HUES6 (cell line): ENCODE results near the gene PQBP1.

Experiments used
- H3K27ac ChIP-seq: 2 replicates; pipeline ENCODE4 v1.7.0; 2013; ENCODE audit warnings: low read depth, mild to moderate bottlenecking, low read length, inconsistent platforms
- H3K27me3 ChIP-seq: 2 replicates; pipeline ENCODE4 v1.6.1; 2013; ENCODE audit warnings: low read length; ENCODE audit not compliant: control insufficient read depth, insufficient read depth
- H3K36me3 ChIP-seq: 2 replicates; pipeline ENCODE4 v1.6.1; 2013; ENCODE audit warnings: low read length; ENCODE audit not compliant: control insufficient read depth, insufficient read depth
- H3K4me1 ChIP-seq: 2 replicates; pipeline ENCODE4 v1.6.1; 2013; ENCODE audit warnings: low read length; ENCODE audit not compliant: control insufficient read depth, insufficient read depth
- H3K4me3 ChIP-seq: 2 replicates; pipeline ENCODE4 v1.5.1; 2013; ENCODE audit warnings: low read depth, low read length
- H3K9ac ChIP-seq: one replicate; pipeline ENCODE4 v1.6.1; 2013; ENCODE audit warnings: mild to moderate bottlenecking, low read length
- H3K9me3 ChIP-seq: 2 replicates; pipeline ENCODE4 v1.6.1; 2013; ENCODE audit warnings: low read depth, low read length; ENCODE audit not compliant: control insufficient read depth, insufficient read depth

The PQBP1 gene

GRCh38 chrX:48913605-48914366, 16.1 kb downstream of the PQBP1 start:
- no peak overlapping the region for H3K9ac ChIP-seq
- H3K4me3 ChIP-seq, result peak overlapping the region; percentile 17; the same call in 1 of the 2 replicates
- H3K27me3 ChIP-seq, result no peaks in the 10 kb centered on the region
- H3K4me1 ChIP-seq, result peaks cover 6% of the 10 kb centered on the region
- H3K36me3 ChIP-seq, result peaks cover 62% of the 10 kb centered on the region
- H3K27ac ChIP-seq, result no peak overlapping the region
- H3K9me3 ChIP-seq, result peaks cover 2% of the 10 kb centered on the region; the same call in 1 of the 2 replicates

GRCh38 chrX:48914593-48915493, 17.1 kb downstream of the PQBP1 start:
- Histone ChIP-seq H3K27ac (no peak overlapping the region), H3K9ac (peak overlapping the region; percentile 6), H3K4me3 (peak overlapping the region; percentile 27), H3K9me3 (peaks cover 2% of the 10 kb centered on the region; the same call in 1 of the 2 replicates), H3K36me3 (peaks cover 58% of the 10 kb centered on the region), H3K27me3 (no peaks in the 10 kb centered on the region), H3K4me1 (peaks cover 8% of the 10 kb centered on the region)

- peak overlapping the region; percentile 79 for H3K4me3 ChIP-seq
- H3K9ac ChIP-seq, result peak overlapping the region; percentile 95
- H3K27ac ChIP-seq, result no peak overlapping the region; the same call in 1 of the 2 replicates
These were observed 19.6 kb downstream of the PQBP1 start for GRCh38 chrX:48917139-48918001.

GRCh38 chrX:48918301-48918642, 20.5 kb downstream of the PQBP1 start:
- peak overlapping the region; percentile 95 for H3K9ac ChIP-seq
- no peaks in the 10 kb centered on the region for H3K27me3 ChIP-seq
- peak overlapping the region; percentile 79 for H3K4me3 ChIP-seq
- peaks cover 26% of the 10 kb centered on the region for H3K4me1 ChIP-seq
- peaks cover 2% of the 10 kb centered on the region; the same call in 1 of the 2 replicates for H3K9me3 ChIP-seq
- peaks cover 61% of the 10 kb centered on the region for H3K36me3 ChIP-seq
- peak overlapping the region; percentile 95 for H3K27ac ChIP-seq

More at GRCh38 chrX:48917139-48918001, 19.6 kb downstream of the PQBP1 start:
- H3K36me3 ChIP-seq, result peaks cover 62% of the 10 kb centered on the region
- H3K9me3 ChIP-seq, result peaks cover 2% of the 10 kb centered on the region; the same call in 1 of the 2 replicates
- H3K4me1 ChIP-seq, result peaks cover 26% of the 10 kb centered on the region
- H3K27me3 ChIP-seq, result no peaks in the 10 kb centered on the region

- Histone ChIP-seq H3K27me3 (no peaks in the 10 kb centered on the region), H3K4me3 (peak within 1 kb of the TSS; percentile 79), H3K27ac (peak within 1 kb of the TSS; percentile 95), H3K4me1 (peaks cover 26% of the 10 kb centered on the region), H3K36me3 (peaks cover 61% of the 10 kb centered on the region), H3K9ac (peak within 1 kb of the TSS; percentile 95), H3K9me3 (peaks cover 6% of the 10 kb centered on the region; the same call in 1 of the 2 replicates)
These were observed 21.1 kb downstream of the PQBP1 start, which contains the start of gene PIM2 for GRCh38 chrX:48918643-48919340. PIM2 (minus strand) TSS chrX:48919024; CDS start chrX:48918834, 190 bp downstream.

- Histone ChIP-seq H3K9me3 (peaks cover 6% of the 10 kb centered on the region; the same call in 1 of the 2 replicates), H3K27me3 (no peaks in the 10 kb centered on the region), H3K9ac (peak overlapping the region; percentile 86), H3K27ac (peak overlapping the region; percentile 95), H3K4me3 (peak overlapping the region; percentile 79), H3K4me1 (peaks cover 26% of the 10 kb centered on the region), H3K36me3 (peaks cover 61% of the 10 kb centered on the region)
These were observed 21.7 kb downstream of the PQBP1 start for GRCh38 chrX:48919360-48919841.

- Histone ChIP-seq H3K27ac (peak overlapping the region; percentile 95; the same call in 1 of the 2 replicates), H3K27me3 (no peaks in the 10 kb centered on the region), H3K4me3 (peak overlapping the region; percentile 79), H3K36me3 (peaks cover 56% of the 10 kb centered on the region), H3K4me1 (peaks cover 26% of the 10 kb centered on the region; the same call in 1 of the 2 replicates), H3K9me3 (peaks cover 4% of the 10 kb centered on the region; the same call in 1 of the 2 replicates), H3K9ac (peak overlapping the region; percentile 86)
These were observed 22.4 kb downstream of the PQBP1 start for GRCh38 chrX:48919947-48920717.

- no peaks in the 10 kb centered on the region for H3K27me3 ChIP-seq
- H3K9me3 ChIP-seq, result peaks cover 4% of the 10 kb centered on the region; the same call in 1 of the 2 replicates
- peaks cover 55% of the 10 kb centered on the region for H3K36me3 ChIP-seq
- H3K4me3 ChIP-seq, result peak overlapping the region; percentile 79
- H3K4me1 ChIP-seq, result peaks cover 31% of the 10 kb centered on the region
- peak overlapping the region; percentile 27; the same call in 1 of the 2 replicates for H3K27ac ChIP-seq
- peak overlapping the region; percentile 86 for H3K9ac ChIP-seq
These were observed 23.0 kb downstream of the PQBP1 start for GRCh38 chrX:48920718-48921104.

GRCh38 chrX:48923771-48924170, 26.0 kb downstream of the PQBP1 start:
- H3K27me3 ChIP-seq, result no peaks in the 10 kb centered on the region
- peaks cover 4% of the 10 kb centered on the region; the same call in 1 of the 2 replicates for H3K9me3 ChIP-seq
- H3K9ac ChIP-seq, result no peak overlapping the region
- peaks cover 50% of the 10 kb centered on the region for H3K4me1 ChIP-seq
- no peak overlapping the region for H3K4me3 ChIP-seq
- H3K36me3 ChIP-seq, result peaks cover 35% of the 10 kb centered on the region
- no peak overlapping the region; the same call in 1 of the 2 replicates for H3K27ac ChIP-seq
